Stimulated activated CD8-positive, alpha-beta memory T cell treated with anti-CD3 and anti-CD28 coated beads, Interleukin-2, amount 100 ng/mL, for 48 hours (primary cell): ENCODE measurements around the gene SMPD1.

Experiments used
- DNase-seq, 2 donors: peaks; one replicate each; pipeline ENCODE4 v3.0.0-alpha.2; 2020; ENCODE audit warnings: low read depth in 2 of 2

SMPD1 gene

DNA sequence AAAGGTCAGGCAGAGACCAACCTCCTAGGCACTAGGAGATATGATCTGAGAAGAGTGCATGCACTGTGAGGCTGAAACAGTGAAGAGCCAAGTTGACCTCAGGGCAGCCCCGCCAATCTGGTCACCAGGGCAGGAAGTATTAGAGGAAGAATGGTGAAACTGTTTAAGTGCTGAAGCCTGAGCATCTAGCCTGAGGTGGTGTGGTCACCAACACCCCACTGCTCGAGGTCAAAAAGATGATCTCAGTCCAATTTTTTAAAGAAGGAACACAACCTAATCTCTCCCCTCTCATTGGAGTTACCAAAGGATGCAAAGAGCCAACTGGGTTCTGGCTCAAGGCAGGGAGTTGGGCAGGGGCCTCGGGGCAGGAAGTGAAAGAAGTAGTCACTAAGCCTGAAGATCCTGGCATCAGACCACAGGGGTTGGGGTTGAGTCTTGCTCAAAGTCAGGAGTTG, 24.6 kb downstream of the SMPD1 start:
- no peak for DNase-seq

GRCh38 chr11:6415797-6416196, 25.5 kb downstream of the SMPD1 start:
- DNase-seq = no peak

DNA sequence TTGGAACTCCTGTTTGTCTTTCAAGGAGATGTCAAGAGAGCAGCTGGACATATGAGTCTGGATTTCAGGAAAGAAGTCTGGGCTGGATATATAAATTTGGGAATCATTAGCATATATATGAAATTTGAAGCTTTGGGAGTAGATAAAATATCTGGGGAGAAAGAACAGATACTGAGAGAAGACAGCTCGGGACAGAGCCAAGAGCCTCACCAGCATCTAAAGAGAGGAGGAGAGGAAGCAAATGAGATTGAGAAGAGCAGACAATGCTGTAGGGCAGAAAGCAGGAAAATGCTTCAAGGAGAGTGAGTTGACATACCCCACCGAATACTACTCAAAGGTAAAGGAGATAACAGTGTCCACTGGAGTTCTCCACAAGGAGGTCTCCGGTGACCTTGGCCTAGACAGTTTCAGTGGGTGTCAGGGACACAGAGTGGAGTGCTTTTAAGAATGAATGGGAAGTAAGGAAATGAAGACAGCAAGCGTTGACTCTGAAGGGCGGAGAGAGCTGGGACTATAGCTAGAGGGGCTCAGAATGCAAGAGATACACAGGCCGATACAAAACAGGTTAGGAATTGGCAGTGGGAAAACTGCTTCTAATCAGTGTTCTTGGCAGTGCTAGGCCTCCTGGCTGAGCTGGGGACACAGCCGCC, 27.8 kb downstream of the SMPD1 start:
- DNase-seq = no peak

- DNase-seq = no peak
These were observed 28.3 kb downstream of the SMPD1 start for GRCh38 chr11:6418557-6419008.

GRCh38 chr11:6419009-6419631, 28.8 kb downstream of the SMPD1 start, which contains the start of gene APBB1:
Gene APBB1 (minus strand): TSS chr11:6419094. CDS start chr11:6411347, 7,747 bp downstream.
- peak; percentile 48 to 64 for DNase-seq

- DNase-seq = no peak
These were observed 30.4 kb downstream of the SMPD1 start for GRCh38 chr11:6420677-6421076.

- no peak for DNase-seq
These were observed 37.2 kb downstream of the SMPD1 start for GRCh38 chr11:6427516-6427915.

DNA sequence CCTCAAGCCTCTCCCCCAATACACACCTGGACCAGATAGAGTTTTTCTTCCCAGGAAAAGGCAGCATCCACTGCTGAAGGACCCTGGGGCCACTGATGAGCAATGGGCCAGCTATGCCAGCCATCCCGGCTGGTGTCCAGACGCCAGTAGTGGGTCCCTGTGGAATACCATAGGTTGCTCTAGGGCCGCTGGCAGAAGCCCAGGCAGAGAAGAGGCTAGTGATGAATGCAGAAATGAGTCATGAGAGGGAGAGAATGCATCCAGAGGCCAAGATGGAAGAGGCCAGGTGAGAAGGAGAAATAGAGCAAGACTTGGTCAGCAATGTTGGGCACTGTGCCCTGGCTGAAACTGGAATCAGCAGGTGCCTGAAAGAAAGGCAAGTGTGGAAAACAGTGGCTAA, 41.6 kb downstream of the SMPD1 start:
- no peak for DNase-seq

- no peak for DNase-seq
These were observed 43.9 kb downstream of the SMPD1 start for GRCh38 chr11:6433998-6434660.

- no peak for DNase-seq
These were observed 47.1 kb downstream of the SMPD1 start for GRCh38 chr11:6437423-6437822.

GRCh38 chr11:6437993-6438392, 47.7 kb downstream of the SMPD1 start:
- no peak for DNase-seq

DNA sequence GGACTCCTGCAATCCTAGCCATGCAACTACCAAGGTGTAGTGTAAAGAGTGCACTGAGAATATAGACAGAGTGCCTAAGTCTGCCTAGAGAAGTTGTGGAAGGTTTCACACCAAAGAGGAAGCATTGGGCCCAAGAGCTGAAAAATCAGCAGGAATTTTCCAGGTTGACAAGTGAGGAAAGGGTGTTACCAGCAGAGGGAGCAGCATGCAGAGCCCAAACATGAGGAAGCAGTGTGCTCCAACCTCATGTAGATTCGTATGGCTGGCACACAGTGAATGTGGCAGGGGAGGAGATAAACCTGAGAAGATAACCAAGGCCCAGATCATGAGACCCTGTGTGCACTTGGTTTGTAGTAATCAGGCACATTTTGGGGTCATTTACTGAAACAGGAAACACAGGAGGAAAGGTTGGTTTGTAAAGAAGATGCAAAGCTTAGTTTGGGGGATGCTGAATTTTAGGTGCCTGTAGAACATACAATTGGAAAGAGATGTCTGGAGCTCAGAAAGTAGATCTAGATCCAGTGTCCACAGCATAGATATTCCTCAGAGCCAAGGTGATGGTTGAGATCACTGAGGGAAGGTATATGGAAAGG, 48.8 kb downstream of the SMPD1 start:
- DNase-seq = no peak

DNA sequence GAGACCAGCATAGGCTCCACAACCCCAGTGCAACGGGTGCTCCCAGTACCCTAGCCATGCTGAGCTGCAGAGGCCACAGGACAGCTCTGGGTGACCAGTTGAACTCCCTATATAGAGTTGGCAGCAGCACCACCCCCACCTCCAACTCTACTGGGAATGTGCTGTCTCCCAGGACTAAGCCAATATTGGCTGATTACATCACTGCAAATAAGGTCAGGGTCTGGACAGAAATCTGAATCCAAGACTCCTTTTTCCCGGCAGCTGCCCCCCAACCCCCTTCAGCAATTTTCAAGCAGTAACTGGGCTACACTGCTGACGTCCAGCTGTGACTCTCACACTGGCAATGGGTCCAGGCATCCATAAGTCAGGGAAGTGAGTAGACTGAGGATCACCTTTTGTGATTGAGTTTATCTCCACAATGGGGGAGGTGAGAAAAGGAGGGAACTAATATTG, 50.7 kb downstream of the SMPD1 start, which contains the start of gene HPX:
TSS of gene HPX (minus strand) at position 82 of the 453 bp plus-strand sequence. CDS start at position 58, 24 bp downstream.
- DNase-seq = no peak

DNA sequence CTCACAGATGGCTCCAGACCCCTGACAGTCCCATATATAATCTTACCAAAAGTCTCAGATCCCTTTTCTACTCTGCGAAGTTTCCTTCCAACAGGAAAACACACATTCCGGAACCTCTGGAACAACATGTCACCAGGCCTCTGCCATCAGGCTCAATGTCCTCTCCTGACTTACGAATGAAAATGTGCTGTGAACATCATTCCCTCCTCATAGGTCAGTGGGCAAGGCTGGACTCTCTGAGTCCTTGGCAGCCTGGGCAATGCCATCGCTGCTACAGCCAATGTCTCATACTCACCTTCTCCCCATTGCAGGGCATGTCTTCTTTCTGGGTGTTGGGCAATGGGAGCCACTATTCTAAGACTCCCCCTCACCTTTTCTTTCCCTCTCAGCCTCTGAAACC, 52.2 kb downstream of the SMPD1 start:
- no peak for DNase-seq

DNA sequence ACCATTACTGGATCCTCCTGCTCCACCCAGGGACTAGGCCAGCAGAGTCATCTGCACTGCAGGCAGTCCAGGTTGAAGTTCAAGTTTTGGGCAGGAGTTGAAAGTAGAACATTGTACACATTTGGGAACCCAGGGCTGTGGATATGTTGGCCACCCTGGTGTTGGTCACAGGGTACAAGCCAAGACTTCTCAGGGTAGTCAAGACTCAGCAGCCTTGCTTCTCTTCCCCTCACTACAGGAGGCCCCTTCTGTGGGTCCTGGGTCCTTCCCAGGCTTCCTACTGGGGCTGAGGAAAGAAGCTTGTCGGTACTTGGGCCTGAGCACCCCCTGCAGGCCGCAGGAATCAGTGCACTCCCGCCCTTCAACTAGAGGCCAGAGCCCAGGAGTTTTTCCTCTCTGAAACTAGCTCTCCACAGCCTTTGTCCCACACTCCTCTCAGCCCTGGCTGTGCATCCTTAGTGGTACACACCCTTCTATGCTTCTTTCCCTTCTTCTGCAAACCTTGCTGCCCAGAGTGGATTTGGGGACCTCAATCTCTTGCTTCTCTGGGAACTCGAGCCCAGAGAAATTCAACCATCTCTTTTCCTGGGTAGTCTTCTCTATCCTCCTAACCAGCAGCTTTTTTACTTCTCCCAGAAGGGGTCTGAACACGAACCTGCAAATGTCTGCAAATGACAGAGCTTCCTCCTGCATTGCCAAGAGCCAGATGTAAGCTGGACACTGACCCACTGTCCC, 53.2 kb downstream of the SMPD1 start:
- DNase-seq = peak; percentile 27 to 37
